CD14-positive monocyte (primary cell): ENCODE data around the gene GPHN. TPM values are rescaled to one million over a fixed set of nuclear protein-coding genes. Genes with fewer than 3 reads are reported as not detected.

ENCODE experiments used
- DNase-seq, 3 donors: peaks; one replicate each; pipeline ENCODE4 v3.0.0-alpha.2; 2011 to 2022
- H2AFZ ChIP-seq: 2 replicates; pipeline ENCODE4 v1.6.0; 2012; ENCODE audit warnings: mild to moderate bottlenecking, low read depth, low read length, inconsistent platforms; ENCODE audit not compliant: insufficient read depth, poor library complexity, severe bottlenecking
- H3K27ac ChIP-seq, 2 donors: 1 replicate in 1 of 2; 2 replicates in 1 of 2; pipeline ENCODE4 v1.5.1; 2012 to 2013; ENCODE audit warnings: low read length in 2 of 2, control low read depth in 1 of 2, inconsistent platforms in 1 of 2, low read depth in 1 of 2, mild to moderate bottlenecking in 1 of 2
- H3K27me3 ChIP-seq, 2 donors: one replicate each; pipeline versions ENCODE4 v1.6.0 to v1.6.1; 2011 to 2013; ENCODE audit warnings: low read length in 2 of 2; ENCODE audit not compliant: control insufficient read depth in 2 of 2, insufficient read depth in 2 of 2
- H3K36me3 ChIP-seq, 2 donors: replicated peaks in 1 of 2; 1 replicate in 1 of 2; 2 replicates in 1 of 2; pipeline versions ENCODE4 v1.5.1 to v1.6.1; 2012 to 2013; ENCODE audit warnings: low read length in 2 of 2, control low read depth in 1 of 2, inconsistent platforms in 1 of 2, mild to moderate bottlenecking in 1 of 2; ENCODE audit not compliant: insufficient read depth in 2 of 2, control insufficient read depth in 1 of 2
- H3K4me1 ChIP-seq, 2 donors: 1 replicate in 1 of 2; 2 replicates in 1 of 2; pipeline versions ENCODE4 v1.5.1 to v1.6.1; 2012 to 2013; ENCODE audit warnings: low read length in 2 of 2, control low read depth in 1 of 2, inconsistent platforms in 1 of 2, mild to moderate bottlenecking in 1 of 2, moderate library complexity in 1 of 2; ENCODE audit not compliant: insufficient read depth in 2 of 2, control insufficient read depth in 1 of 2
- H3K4me2 ChIP-seq: replicated peaks from 2 replicates; pipeline ENCODE3; 2012; ENCODE audit warnings: low read length, moderate library complexity, mild to moderate bottlenecking; ENCODE audit not compliant: poor library complexity, severe bottlenecking; ENCODE audit errors: extremely low read depth
- H3K4me3 ChIP-seq, 3 experiments: fragments of 200-600 bp in 1 of 3; sonication (generic) in 1 of 3; replicated peaks in 1 of 3; 1 replicate in 2 of 3; 2 replicates in 1 of 3; pipeline ENCODE4 v1.5.1; 2011 to 2013; ENCODE audit warnings: low read length in 3 of 3, mild to moderate bottlenecking in 3 of 3, control low read depth in 2 of 3, low read depth in 2 of 3, inconsistent platforms in 1 of 3, moderate library complexity in 1 of 3
- H3K79me2 ChIP-seq: 2 replicates; pipeline ENCODE4 v1.6.0; 2012; ENCODE audit warnings: mild to moderate bottlenecking, control low read depth, inconsistent platforms, low read length, moderate library complexity; ENCODE audit not compliant: insufficient read depth
- H3K9ac ChIP-seq: 2 replicates; pipeline ENCODE4 v1.6.0; 2017; ENCODE audit warnings: low read length, mild to moderate bottlenecking; ENCODE audit not compliant: insufficient read depth, poor library complexity, severe bottlenecking
- H3K9me3 ChIP-seq, 2 donors: replicated peaks in 1 of 2; 1 replicate in 1 of 2; 2 replicates in 1 of 2; pipeline versions ENCODE4 v1.5.1 to v1.6.1; 2012 to 2013; ENCODE audit warnings: low read length in 2 of 2, control low read depth in 1 of 2; ENCODE audit not compliant: control insufficient read depth in 1 of 2, insufficient read depth in 1 of 2
- H4K20me1 ChIP-seq: 2 replicates; pipeline ENCODE4 v1.6.0; 2012; ENCODE audit warnings: mild to moderate bottlenecking, low read length, control low read depth, moderate library complexity; ENCODE audit not compliant: insufficient read depth
- H3K27ac Mint-ChIP-seq, 7 donors: one replicate each; pipeline ENCODE4 v1.8.0; 2020; ENCODE audit warnings: mild to moderate bottlenecking in 7 of 7, mixed read lengths in 7 of 7, moderate library complexity in 6 of 7, inconsistent platforms in 2 of 7
- H3K27me3 Mint-ChIP-seq, 3 donors: one replicate each; pipeline ENCODE4 v1.8.0; 2021 to 2022; ENCODE audit warnings: low read depth in 3 of 3, mild to moderate bottlenecking in 3 of 3, mixed read lengths in 3 of 3, moderate library complexity in 3 of 3, inconsistent platforms in 1 of 3
- H3K36me3 Mint-ChIP-seq, 2 donors: one replicate each; pipeline ENCODE4 v1.8.0; 2020; ENCODE audit warnings: mixed read lengths in 2 of 2, inconsistent platforms in 1 of 2, mild to moderate bottlenecking in 1 of 2
- H3K4me1 Mint-ChIP-seq: one replicate; pipeline ENCODE4 v1.8.0; 2020; ENCODE audit warnings: mild to moderate bottlenecking, mixed read lengths
- H3K4me3 Mint-ChIP-seq, 2 donors: one replicate each; pipeline ENCODE4 v1.8.0; 2020; ENCODE audit warnings: mild to moderate bottlenecking in 2 of 2, mixed read lengths in 2 of 2, moderate library complexity in 1 of 2
- H3K9me3 Mint-ChIP-seq, 7 donors: one replicate each; pipeline ENCODE4 v1.8.0; 2020 to 2022; ENCODE audit warnings: mixed read lengths in 7 of 7, mild to moderate bottlenecking in 6 of 7, moderate library complexity in 6 of 7, inconsistent platforms in 2 of 7
- CTCF ChIP-seq: fragments of 200-600 bp; IDR thresholded peaks from one replicate; pipeline ENCODE4 v1.8.0; 2022; ENCODE audit warnings: antibody characterized with exemption, mild to moderate bottlenecking
- WGBS: methylation state at CpG from one replicate; pipeline ENCODE4 v1.1.5; 2013; ENCODE audit warnings: missing lambda C conversion rate; ENCODE audit not compliant: insufficient coverage; 5-methylcytosine and 5-hydroxymethylcytosine counted together
- intact Hi-C, 2 donors: fragments of 100-400 bp; cut with micrococcal nuclease; formaldehyde crosslinking; loops; one replicate each; pipeline versions ENCODE4 v1.15.0 to v1.15.1; 2023
- polyA plus RNA-seq, 3 donors: library from polyadenylated mRNA; depleted of rRNA in 1 of 3; unstranded in 2 of 3; stranded (reverse) in 1 of 3; fragments of 300-500 nt in 2 of 3; fragments of >200 nt in 1 of 3; fragmentation: Illumina TruSeq in 2 of 3; gene quantifications; 1 replicate in 2 of 3; 2 replicates in 1 of 3; pipeline ENCODE4 v1.2.3, GENCODE V29; 2012 to 2021

The GPHN gene
- polyA plus RNA-seq, 3 donors: 1.9 to 3.1 (median 3.0) TPM

- Mint-ChIP-seq H3K27ac (no peak overlapping the region), H3K9me3 (peaks cover 0 to 8% (median 3%) of the 10 kb centered on the region in 7 donors), H3K27me3 (peaks cover 2 to 7% (median 3%) of the 10 kb centered on the region in 3 donors), H3K4me1 (no peaks in the 10 kb centered on the region), H3K4me3 (no peak overlapping the region), H3K36me3 (no peaks in the 10 kb centered on the region)
- no peak overlapping the region for H3K4me2 ChIP-seq
- H4K20me1 ChIP-seq: no peaks in the 10 kb centered on the region
- no peak overlapping the region for H3K4me3 ChIP-seq
- TF ChIP-seq CTCF: no peak
- peaks cover 0 to 9% of the 10 kb centered on the region in 2 donors for H3K9me3 ChIP-seq
- H2AFZ ChIP-seq: no peak overlapping the region
- H3K4me1 ChIP-seq: no peaks in the 10 kb centered on the region
- H3K27ac ChIP-seq: no peak overlapping the region
- no peaks in the 10 kb centered on the region for H3K79me2 ChIP-seq
- 83% methylated on average over 2 of the region's 4 CpGs for WGBS
- H3K36me3 ChIP-seq: no peaks in the 10 kb centered on the region
- no peak for DNase-seq
- H3K9ac ChIP-seq: no peak overlapping the region
- intact Hi-C loops: no loop called here
- no peaks in the 10 kb centered on the region for H3K27me3 ChIP-seq
These were observed 714.0 kb downstream of the GPHN start for GRCh38 chr14:67221982-67222328.

- H3K79me2 ChIP-seq: no peaks in the 10 kb centered on the region
- 82% methylated on average over 2 of the region's 4 CpGs for WGBS
These were observed 717.6 kb downstream of the GPHN start for GRCh38 chr14:67225523-67225922.

More at GRCh38 chr14:67225523-67225922, 717.6 kb downstream of the GPHN start:
- no peak overlapping the region for H3K4me3 ChIP-seq
- H3K4me1 ChIP-seq: no peaks in the 10 kb centered on the region
- intact Hi-C loops: no loop called here
- Mint-ChIP-seq H3K27ac (no peak overlapping the region), H3K27me3 (peaks cover 0 to 7% (median 2%) of the 10 kb centered on the region in 3 donors), H3K9me3 (no peaks in the 10 kb centered on the region), H3K4me3 (no peak overlapping the region), H3K4me1 (no peaks in the 10 kb centered on the region), H3K36me3 (no peaks in the 10 kb centered on the region)
- DNase-seq: no peak
- no peaks in the 10 kb centered on the region for H3K9me3 ChIP-seq
- H3K27me3 ChIP-seq: no peaks in the 10 kb centered on the region
- no peak overlapping the region for H3K4me2 ChIP-seq
- no peak for TF ChIP-seq CTCF
- H4K20me1 ChIP-seq: no peaks in the 10 kb centered on the region
- no peaks in the 10 kb centered on the region for H3K36me3 ChIP-seq
- H2AFZ ChIP-seq: no peak overlapping the region
- H3K9ac ChIP-seq: no peak overlapping the region
- H3K27ac ChIP-seq: no peak overlapping the region
